GM12801 (cell line): Measurements from ENCODE around the gene BBS9.

ENCODE experiments used
- TF ChIP-seq, protein P1 (sequence below): IDR thresholded peaks from one replicate; pipeline ENCODE4 v1.5.1; 2011; ENCODE audit warnings: control low read depth; ENCODE audit not compliant: insufficient read length; ENCODE audit errors: extremely low read depth

BBS9 gene

DNA sequence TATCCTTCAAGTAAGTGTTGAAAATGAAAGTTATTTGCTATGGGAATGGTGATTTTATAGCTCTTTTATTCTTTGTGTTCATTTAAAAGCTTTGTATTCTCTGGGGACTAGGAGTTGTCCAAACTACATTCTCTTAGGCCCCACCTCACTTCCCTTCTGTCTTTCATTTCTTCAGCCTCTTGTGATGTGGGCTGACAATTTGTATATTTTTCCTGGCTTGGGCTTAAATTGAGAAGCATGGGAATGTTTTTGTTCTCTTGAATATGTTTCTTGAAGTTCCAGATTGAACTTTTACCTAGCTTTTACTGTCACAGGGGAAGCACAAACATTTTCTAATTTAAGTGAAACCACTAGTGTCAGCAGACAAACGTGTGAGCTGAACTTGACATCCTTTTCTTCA is 27.9 kb downstream of the BBS9 start:
- TF ChIP-seq, protein P1, sequence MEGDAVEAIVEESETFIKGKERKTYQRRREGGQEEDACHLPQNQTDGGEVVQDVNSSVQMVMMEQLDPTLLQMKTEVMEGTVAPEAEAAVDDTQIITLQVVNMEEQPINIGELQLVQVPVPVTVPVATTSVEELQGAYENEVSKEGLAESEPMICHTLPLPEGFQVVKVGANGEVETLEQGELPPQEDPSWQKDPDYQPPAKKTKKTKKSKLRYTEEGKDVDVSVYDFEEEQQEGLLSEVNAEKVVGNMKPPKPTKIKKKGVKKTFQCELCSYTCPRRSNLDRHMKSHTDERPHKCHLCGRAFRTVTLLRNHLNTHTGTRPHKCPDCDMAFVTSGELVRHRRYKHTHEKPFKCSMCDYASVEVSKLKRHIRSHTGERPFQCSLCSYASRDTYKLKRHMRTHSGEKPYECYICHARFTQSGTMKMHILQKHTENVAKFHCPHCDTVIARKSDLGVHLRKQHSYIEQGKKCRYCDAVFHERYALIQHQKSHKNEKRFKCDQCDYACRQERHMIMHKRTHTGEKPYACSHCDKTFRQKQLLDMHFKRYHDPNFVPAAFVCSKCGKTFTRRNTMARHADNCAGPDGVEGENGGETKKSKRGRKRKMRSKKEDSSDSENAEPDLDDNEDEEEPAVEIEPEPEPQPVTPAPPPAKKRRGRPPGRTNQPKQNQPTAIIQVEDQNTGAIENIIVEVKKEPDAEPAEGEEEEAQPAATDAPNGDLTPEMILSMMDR: no peak

DNA sequence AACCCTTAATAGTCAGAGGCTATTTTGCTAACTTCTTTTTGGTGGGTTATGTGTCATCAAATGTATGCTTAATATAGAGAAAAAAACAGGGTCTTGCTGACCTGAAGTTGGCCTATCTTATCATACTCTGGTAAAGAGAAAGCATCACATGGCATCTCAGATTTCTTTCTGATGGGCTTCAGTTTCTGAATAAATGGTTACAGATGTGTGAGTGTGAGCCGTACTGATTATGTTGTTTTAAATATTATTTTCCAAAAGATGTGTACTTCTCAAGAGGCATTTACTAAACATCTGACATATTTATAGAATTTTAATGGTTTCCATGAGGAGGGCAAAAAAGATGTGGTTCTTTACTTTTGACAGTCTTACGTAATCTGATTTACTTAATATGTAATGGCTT is 28.4 kb downstream of the BBS9 start:
- TF ChIP-seq, protein P1: no peak

DNA sequence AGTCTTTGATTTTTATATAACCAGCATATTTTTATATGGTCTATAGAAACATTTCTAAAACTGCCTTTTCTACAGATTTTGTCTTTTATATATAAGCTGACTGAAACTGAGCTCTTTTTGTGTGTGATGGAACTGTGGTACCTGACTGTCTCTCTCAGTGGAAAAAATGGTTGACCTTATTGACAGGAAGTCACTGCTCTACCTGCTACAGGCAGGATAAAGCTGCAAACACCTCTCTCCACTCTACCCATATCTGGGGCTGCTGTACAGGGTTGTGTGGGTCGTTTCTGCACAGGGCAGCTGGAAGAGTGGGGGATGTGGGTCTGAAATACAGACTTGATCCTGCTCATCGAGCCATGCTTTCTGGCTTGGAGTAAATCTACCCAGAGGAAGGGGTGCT is 48.5 kb downstream of the BBS9 start:
- TF ChIP-seq, protein P1: no peak

DNA sequence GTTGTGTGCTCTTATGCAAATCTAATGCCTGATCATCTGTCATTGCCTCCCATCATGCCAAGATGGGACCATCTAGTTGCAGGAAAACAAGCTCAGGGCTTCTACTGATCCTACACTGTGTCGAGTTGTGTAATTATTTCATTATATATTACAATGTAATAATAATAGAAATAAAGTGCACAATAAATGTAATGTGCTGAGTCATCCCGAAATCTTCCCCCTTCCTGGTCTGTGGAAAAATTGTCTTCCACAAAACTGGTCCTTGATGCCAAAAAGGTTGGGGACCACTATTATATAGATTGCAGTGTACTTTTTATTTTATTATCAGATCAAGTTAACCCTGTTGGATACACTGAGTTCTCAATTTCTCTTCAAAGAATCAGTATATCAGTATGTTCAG is 50.2 kb downstream of the BBS9 start:
- TF ChIP-seq, protein P1: no peak

DNA sequence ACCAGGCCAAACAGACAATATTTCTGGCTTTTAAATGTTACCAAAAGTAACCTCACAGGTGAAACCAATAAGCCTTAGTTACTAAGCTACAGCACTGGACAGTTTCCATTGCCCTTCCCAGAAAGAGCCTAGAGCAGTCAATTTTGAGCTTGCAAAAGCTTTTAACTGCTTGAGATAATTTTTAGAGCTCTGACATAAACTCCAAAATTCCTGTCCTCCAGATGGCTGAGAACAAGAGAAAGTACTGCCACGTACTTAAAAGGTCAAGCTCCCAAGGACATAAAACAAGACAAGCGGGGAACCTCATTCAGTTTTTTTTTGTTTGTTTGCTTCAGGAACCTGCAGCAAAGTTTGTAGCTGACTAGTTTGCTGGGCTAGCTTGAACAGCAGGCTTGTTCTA is 54.1 kb downstream of the BBS9 start:
- TF ChIP-seq, protein P1: no peak

DNA sequence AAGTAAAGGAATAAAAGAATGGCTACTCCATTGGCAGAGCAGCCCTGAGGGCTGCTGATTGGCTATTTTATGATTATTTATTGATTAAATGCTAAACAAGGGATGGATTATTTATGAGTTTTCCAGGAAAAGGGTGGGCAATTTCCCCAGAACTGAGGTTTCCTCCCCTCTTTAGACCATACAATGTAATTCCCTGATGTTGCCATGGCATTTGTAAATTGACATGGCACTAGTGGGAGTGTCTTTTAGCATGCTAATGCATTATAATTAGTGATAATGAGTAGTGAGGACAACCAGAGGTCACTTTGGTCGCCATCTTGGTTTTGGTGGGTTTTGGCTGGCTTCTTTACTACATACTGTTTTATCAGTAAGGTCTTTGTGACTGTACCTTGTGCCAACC is 55.5 kb downstream of the BBS9 start:
- TF ChIP-seq, protein P1: no peak

DNA sequence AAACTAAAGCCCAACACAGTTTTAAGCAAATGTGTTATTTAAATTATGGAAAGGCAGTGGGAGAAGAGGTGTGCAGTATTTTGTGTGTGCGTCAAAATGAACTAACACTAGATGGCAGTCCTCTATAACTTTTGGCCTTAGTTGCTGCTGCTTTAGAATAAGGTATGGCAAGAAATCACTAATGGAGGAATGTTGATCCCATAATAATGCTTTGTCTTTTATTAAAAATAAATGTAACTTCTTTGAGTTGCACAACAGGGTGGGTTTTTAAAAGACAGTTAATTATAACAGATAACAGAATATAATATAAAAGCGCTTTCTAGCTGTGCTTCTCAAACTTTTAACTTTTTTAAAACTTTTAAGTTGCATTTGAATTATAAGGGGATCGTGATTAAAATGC is 56.4 kb downstream of the BBS9 start:
- TF ChIP-seq, protein P1: no peak

DNA sequence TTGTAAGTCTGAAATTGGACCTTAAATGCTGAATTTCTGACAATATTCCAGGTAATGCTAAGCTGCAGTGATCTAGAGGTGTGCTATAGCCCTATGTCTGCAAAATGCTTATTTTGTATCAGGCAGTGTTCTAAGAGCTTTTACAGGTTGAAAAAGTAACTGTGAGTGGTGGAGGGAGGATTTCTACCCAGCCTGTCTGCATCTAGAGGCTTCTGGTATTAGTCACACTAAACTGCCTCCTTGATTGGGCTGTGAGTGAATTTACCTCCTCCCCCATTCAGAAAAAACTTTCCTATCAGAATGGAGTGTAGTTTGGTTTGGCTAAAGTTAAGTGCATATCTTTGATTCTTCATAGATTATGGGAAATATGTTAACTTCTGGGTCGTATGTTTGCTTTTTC is 56.8 kb downstream of the BBS9 start:
- TF ChIP-seq, protein P1: no peak
